Right ventricle myocardium inferior (tissue), 1 donor: ENCODE results near the gene ZBTB7C. TPM values are rescaled to one million over a fixed set of nuclear protein-coding genes. Genes with fewer than 3 reads are reported as not detected.

Source experiments
- ATAC-seq: fragments of 200-7000 bp; cut with Tn5 transposase; one replicate; pipeline ENCODE4 v1.9.1; 2020; ENCODE audit warnings: mild to moderate bottlenecking, moderate library complexity
- DNase-seq: peaks from one replicate; pipeline ENCODE4 v3.0.0; 2021; ENCODE audit errors: missing footprints
- intact Hi-C: fragments of 100-400 bp; cut with DNase I; formaldehyde crosslinking; loops from one replicate; pipeline ENCODE4 v1.11.0; 2022
- total RNA-seq: library from RNA; stranded (reverse); fragmentation: NEBNext Ultra II Directional; extraction: Animal tissue kit (Norgen Biotek cat#: 25700); gene quantifications from one replicate; pipeline ENCODE4 v1.2.1, GENCODE V29; 2021
- donor health status: DM: no; HTN: yes; CAD: no; lungs with severe emphysema.

Gene ZBTB7C
- total RNA-seq, 1 donor from 2014 or later = 3.2 TPM

DNA sequence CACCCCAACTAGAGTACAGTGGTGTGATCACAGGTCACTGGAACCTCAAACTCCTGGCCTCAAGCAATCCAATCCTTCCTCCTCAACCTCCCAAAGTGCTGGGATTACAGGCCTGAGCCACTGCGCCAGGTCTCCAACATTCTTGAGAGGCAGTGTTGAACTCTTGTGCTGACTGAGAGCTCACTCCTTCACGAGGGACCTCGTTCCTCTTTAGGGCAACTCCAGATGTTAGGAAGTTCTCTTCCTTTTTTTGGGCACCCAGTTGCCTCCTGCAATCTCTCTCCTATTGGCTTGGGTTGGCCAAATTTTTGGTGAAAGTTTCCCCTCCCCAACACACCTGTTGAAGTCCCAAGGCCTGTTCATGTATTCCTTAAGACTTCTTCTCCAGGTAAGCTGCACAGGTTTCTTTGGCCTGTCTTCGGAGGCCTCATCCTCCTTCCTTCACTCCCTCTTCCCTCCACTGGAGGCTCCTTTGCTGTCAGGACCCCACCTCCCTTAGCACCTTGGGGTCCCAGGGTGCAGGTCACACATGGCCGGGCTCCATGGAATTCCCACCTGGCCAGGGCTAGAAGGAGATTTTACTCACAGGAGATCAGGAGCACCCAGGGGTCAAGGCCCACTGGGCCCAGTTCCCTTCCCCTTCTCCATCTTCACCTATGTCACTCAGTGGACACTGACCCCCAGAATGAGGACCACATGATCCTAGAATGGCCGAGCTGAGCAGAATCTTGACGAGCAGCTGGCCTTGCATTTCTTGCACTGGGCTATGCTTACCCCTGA is 384.1 kb downstream of the ZBTB7C start:
- intact Hi-C loops = no loop called here
- DNase-seq = no peak

DNA sequence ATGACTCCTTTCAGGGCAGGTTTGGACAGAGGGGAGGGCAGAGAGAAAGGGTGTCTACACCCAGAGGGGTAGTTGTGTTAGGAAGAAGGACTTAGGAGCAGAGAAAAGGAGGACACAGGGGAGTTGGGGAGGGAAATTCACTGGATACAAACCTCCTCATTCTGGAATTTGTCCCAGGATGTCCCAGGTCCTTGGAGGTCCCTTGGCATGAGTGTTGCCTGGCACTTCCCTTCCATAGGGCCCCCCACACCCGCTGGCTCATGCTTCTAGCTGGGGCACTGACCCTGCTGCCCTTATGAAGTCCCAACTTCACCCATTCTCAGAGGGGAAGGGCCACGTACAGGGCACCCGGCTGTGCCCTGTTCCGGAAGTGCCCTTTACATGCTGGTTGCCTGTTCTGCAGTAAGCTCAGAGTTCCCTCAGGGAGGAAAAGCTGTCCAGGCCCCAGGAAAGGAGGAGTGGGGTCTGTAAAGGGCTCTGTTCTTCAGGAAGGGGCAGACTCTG is 385.1 kb downstream of the ZBTB7C start:
- ATAC-seq (no peak), DNase-seq (no peak)
- intact Hi-C loops = no loop called here

More for the DNA sequence above, 384.1 kb downstream of the ZBTB7C start:
- ATAC-seq = no peak

DNA sequence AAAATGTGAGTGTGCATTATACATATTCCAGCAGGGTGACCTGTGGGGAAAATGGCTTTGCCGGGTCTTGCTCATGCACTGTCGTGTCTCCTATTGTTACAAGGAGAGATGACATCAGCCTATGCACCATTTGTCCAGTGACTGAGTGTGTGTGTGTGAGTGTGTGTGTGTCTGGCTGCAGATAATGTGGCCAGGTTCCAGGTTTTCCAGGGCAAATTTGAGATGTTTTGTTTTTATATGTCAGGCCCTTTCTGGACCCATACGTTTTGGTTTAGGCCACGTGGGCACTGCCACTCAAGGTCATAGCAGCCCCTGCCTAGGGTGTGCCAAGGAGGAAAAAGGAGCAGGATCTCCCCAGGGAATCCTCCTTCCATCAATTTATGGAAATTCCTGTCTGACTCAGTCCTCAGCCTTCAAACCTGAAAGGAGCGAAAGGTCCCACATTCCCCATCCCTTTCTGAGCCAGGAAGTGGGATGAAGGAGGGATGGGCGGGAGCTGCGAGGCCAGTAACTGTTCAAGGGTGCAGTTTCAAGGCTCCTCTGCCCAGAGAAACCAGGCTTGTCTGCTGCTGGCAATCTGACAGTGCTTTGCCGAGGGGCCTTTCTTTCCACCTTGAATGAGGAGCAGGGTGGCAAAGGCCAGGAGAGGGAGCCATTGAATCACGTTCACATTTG is 385.7 kb downstream of the ZBTB7C start:
- no peak for DNase-seq
- no peak for ATAC-seq
- intact Hi-C loops = loop anchor here (2.0 kb wide), 1 partner anchor 251 kb away; no protein-coding TSS in a partner anchor

DNA sequence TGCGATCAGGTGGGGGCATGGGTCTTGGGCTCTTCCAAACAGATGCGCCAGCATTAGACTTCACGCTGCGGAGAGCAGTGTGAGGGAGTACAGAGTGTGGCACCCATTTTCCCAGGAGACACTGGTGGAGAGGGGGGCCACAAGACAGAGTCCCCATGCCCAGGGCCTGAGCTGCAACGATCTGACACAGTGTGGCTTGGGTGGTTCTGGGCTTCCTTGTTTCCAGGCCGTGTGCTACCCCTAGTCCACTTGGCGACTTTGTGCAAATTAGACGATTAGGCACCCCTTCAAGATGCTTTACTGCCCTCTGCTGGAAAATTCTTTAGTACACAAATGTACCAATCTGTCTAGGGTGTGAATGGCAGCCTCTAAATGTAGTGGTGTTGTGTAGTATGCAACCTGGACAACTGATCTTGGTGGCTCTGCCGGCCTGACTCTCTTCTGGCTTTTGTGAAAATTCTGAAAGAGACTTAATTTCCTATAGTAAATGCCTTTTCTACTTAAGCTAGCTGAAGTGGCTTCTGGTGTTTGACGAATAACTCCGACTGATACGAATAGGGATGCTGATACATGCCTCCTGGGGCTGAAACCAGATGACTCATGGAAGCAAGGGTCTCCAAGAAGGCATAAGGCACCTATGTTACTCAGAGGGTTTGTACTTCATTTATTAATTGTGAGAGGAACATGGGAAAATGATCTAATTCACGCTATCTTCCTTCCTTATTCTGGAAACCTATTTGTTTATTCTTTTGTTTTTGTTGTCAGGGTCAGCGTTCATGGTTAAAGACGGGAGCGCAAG is 386.5 kb downstream of the ZBTB7C start:
- DNase-seq (no peak), ATAC-seq (peak; percentile 39)
- intact Hi-C loops = loop anchor here (2.0 kb wide), 1 partner anchor 250 kb away; no protein-coding TSS in a partner anchor

DNA sequence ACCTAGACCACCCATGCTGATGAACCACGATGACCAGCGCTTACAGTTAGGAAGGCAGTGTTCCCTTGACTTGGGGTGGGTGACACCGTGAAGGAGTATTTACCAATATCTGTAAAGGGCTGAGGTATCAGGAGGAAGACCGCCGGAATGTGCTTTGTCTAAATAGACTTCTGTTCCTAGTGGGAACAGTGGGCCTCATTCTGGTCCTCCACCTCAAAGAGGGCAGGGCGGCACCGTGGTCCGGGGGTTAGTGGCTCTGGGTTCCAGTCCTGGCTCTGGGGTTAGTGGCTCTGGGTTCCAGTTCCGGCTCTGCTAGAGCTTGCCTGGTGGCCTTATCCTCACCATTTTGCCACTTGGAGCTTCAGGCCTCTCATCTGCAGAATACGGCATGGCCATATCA is 387.2 kb downstream of the ZBTB7C start:
- ATAC-seq = no peak
- DNase-seq = no peak
- intact Hi-C loops = loop anchor here (2.0 kb wide), 1 partner anchor 249 kb away; no protein-coding TSS in a partner anchor

DNA sequence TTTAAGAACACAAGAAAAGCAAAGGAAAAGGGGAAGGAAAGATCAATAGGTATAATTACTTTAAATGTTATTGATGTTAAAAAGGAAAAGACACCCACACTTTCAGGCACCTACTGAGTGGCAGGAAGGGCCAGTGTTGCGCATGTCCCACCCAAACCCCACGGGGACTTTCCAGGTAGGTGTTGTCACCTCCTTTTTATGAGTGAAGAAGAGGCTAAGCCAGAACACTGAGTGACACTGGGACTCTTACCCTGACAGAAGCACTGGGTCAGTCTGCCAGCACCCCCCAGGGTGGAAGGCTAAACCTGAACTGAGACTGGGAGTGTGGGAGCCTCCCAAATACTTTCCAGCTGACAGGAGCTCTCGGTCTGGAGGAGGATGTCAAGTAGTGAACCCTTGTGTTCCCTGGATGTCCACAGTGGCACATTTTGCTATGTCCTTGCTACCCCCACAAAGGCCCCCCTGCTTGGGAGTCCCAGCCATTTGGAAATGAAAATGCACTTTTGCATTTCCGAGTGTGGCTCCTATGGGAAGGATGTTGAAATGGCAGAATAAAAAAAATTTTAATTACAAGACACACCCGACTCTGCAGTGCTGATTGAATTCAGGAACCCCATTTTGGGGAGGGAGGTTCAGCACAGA is 387.8 kb downstream of the ZBTB7C start:
- ATAC-seq (no peak), DNase-seq (no peak)
- intact Hi-C loops = no loop called here

DNA sequence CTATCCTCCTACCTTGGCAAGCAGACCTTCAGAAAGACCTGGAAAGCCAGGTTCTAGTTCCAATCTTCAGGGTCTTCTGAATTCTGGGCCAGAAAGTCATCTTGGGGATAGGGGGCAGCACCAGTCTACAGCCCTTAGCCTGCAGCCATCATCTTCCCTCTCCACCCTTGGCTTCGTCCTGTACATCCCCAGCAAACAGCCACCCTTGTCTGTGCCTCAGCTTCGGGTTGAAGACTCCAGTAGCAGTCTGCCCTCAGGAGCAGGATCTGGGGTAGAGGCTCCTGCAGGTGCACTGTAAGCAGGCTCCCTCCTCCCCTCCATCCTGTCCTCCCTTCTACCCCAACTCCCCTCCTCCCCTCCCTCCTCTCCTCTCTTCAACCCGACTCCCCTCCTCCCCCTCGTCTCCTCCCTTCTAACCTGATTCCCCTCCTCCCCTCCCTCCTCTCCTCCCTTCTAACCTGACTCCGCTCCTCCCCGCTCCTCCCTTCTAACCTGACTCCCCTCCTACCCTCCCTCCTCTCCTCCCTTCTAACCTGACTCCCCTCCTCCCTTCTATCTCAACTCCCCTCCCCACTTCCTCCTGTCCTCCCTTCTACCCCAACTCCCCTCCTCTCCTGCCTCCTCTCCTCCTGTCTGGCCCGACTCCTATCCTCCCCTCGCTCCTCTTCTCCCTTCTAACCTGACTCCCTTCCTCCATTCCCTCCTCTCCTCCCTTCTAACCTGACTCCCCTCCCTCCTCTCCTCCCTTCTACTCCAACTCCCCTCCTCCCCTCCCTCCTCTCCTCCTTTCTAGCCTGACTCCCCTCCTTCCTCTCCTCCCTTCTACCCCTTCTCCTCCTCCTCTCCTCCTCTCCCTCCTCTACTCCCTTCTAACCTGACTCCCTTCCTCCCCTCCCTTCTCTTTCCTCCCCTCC is 388.6 kb downstream of the ZBTB7C start:
- DNase-seq (no peak), ATAC-seq (no peak)
- intact Hi-C loops = no loop called here

DNA sequence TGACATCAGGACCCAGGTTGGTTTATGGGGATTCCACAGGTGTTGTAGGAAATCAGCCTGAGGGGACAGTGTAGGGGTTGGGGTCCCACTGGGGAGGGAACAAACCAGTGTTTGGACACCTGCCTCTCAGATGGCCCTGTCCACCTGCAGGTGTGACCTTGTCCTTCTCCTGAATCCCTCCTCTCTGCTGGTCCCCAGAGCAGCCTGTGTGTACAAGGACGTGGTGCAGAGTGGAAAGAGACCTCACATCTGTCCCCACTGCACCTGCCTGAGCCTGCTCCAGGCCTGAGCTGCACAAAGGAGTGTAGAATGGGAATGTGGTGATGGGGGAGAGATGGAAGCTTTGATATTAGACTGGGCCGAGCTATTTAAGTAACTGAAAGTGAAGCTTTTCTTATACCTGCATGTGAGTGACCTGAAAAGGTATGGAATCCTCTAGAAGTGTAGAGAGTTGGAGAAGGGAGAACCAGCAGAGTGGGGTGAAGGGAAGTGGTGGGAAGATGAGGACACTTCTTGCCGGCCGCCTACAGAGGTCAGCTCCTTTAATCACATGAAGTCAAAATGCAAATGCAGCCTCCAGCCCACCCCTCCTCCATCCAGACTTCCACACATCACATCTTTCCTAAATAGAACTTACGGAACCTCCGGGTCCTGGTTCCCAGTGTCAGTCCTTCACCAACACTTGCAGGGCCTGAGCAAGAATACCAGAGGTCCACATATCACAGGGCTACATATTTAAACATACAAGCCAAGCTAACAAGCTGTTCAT is 389.4 kb downstream of the ZBTB7C start:
- intact Hi-C loops = no loop called here
- DNase-seq (no peak), ATAC-seq (no peak)

DNA sequence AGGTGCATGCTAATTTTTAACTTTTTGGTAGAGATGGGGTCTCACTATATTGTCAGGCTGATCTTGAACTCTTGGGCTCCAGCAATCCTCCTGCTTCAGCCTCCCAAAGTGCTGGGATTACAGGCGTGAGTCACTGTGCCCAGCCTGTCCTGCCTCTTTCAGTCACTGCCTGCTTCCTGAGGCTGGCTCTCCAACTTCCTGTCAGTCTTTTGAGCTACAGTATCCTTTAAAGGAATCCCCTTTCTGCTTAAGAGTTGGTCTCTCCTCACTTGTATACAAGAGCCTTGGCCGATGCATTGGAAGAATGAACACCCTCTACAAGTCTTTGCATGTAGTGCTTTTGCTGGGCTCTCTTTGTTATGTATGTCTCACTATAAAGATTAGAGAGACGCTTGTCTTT is 390.3 kb downstream of the ZBTB7C start:
- no peak for DNase-seq
- intact Hi-C loops = no loop called here
- ATAC-seq = no peak

DNA sequence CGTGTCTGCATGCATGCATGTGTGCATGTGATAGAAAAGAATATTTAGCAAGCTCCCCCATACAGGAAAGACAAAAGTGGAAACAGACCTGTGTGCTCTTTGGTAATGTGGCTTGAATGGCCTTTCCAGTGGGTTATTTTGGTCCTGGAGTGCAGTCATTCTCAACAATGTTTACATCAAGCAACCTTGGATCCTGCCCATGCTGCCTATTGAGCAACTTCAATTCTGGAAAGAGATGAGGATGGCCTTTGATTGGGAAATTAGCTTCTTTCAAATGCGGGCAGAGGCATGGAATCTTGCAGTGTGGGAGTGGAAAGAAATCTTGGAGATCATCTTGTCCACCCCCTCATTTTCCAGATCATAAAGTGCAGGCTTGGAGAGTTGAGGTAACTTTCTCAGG is 391.5 kb downstream of the ZBTB7C start:
- ATAC-seq (no peak), DNase-seq (no peak)
- intact Hi-C loops = no loop called here

DNA sequence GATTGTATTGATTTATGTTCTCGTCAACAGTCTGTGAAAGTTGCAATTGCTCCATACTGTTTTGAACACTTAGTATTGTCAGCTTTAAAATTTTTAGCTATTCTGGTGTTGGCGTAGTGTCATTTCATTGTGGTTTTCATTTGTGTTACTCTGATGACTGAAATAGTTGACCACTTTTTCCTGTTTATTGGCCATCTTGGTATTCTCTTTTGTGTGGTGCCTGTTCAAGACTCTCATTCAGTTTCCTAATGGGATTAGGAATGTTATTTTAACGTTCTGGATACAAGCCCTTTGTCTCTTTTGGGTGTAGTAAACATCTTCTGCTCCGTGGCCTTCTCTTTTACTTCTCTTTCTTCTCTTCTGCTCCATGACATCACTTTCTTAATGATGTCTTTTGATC is 396.0 kb downstream of the ZBTB7C start:
- intact Hi-C loops = no loop called here

DNA sequence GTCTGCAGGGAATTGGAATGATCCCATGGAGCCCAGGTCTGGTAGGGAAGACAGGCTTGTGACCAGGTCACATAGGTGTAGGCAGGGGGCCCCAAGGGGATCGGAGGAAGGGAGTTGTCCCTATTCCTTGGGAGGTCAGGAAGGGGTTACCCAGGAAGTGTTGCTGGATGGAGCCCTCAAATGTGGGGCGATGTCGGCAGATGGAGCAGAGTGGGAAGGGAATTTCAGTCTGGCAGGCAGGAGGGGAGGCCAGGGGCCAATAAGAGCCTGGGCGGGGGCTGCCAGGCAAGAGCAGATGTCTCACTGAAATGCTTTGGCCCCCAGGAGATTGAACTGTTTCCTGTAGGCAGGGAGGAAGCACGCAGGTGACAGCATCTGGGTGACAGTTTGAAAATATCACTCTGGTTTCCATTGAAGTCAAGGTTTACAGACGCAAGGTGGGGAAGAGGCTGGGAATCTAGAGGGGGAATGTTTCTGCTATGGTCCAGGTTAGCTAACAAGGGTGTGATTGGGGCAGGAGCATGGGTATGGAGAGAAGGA is 397.2 kb downstream of the ZBTB7C start:
- no peak for ATAC-seq
- no peak for DNase-seq
- intact Hi-C loops = no loop called here

More for the DNA sequence above, 396.0 kb downstream of the ZBTB7C start:
- ATAC-seq (no peak), DNase-seq (no peak)

DNA sequence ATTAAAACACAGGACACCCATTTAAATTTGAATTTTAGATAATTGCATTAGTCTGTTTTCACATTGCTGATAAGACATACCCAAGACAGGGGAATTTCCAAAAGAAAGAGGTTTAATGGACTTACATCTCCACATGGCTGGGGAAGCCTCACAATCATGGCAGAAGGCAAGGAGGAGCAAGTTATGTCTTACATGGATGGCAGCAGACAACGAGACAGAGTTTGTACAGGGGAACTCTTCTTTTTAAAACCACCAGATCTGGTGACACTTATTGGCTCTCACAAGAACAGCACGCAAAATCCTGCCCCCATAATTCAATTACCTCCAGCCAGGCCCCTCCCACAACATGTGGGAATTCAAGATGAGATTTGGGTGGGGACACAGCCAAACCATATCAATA is 398.9 kb downstream of the ZBTB7C start:
- ATAC-seq (no peak), DNase-seq (no peak)
- intact Hi-C loops = no loop called here

DNA sequence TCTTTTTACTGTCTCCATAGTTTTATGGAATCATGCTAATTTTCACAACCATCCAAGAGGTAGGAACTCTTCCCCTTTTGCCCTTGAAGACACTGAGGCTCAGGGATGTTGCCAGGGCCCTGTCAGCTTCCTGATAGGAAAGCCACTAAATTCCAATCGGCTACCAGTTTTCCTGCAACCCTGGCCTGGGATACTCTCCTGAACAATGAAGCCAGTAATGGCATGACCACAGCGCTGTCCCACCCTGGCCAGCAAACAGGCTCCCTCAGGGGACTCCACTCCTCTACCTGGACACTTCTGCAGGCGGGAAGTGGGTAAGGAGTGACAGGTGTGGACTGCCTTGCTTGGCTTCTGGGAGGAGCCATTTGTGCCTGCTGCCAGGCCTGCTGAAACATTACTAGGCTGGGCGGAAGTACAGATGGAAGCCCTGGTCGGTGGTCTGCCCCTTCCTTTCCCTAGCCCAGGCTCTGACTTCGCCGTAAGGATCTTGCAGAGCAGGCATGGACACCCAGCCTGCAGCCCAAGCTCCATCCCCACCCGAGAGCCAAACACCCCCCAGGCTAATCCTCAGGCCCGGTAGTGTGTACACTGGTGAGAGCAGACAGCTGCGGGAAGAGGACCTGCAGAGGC is 400.0 kb downstream of the ZBTB7C start:
- intact Hi-C loops = no loop called here

DNA sequence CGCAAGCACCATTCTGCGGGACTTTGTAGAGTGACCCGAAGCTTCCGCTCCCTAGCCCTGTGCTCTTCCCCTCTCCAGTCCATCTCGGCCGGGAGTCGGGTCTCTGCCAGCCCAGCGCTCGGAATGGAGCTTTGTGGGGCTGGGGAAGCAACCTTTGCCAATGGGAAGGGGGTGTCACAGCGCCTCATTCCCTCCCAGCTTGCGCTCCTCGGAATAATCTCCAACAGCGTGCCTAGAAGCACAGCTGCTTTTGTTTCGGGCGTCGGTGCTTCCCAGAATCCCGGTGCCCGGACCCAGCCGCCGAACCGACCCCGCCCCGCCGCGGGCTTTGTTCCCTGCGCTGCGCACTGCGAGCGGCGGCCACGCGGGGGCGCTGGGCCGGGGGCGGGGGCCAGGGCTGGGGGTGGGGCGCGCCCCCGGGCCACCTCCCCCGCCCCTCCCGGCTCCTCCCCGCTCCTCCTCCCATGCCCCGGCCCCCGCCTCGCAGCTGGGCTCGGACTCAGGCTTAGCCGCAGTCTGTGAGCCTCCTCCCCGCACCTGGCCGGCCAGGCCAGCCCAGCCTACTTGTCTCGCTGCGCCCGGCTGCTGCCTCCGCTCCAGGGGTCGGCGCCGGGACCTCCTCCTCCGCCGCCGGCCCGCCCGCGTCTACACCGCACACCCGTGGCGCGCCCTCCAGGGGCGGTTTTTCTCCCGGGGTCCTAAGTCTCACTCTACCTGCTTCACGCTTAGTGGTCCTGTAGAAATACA is 401.1 kb downstream of the ZBTB7C start:
- peak; percentile 84 for DNase-seq
- peak; percentile 88 for ATAC-seq
- intact Hi-C loops = no loop called here

More for the DNA sequence above, 400.0 kb downstream of the ZBTB7C start:
- ATAC-seq = no peak
- DNase-seq = no peak

DNA sequence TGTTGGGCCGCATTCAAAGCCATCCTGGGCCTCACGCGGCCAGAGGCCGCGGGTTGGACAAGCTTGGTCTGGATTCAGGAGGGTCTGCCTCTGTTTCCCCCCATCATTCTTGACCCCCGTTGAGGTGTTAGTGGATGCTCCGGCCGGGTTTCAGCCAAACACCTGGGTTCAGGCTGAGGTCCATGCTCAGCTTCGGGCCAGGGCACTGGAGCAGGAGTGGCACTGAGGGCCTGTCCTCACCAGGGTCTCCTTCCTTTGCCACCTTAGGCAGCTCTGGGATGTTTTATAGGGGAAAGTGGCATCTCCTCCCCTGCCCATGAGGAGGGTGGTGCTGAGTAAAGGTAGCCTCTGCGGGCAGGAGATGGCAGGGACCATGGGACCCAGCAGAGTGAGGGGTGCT is 401.8 kb downstream of the ZBTB7C start:
- intact Hi-C loops = no loop called here
- no peak for ATAC-seq
- DNase-seq = no peak
